ENCODE measurements around the gene GPR55.

DNA sequence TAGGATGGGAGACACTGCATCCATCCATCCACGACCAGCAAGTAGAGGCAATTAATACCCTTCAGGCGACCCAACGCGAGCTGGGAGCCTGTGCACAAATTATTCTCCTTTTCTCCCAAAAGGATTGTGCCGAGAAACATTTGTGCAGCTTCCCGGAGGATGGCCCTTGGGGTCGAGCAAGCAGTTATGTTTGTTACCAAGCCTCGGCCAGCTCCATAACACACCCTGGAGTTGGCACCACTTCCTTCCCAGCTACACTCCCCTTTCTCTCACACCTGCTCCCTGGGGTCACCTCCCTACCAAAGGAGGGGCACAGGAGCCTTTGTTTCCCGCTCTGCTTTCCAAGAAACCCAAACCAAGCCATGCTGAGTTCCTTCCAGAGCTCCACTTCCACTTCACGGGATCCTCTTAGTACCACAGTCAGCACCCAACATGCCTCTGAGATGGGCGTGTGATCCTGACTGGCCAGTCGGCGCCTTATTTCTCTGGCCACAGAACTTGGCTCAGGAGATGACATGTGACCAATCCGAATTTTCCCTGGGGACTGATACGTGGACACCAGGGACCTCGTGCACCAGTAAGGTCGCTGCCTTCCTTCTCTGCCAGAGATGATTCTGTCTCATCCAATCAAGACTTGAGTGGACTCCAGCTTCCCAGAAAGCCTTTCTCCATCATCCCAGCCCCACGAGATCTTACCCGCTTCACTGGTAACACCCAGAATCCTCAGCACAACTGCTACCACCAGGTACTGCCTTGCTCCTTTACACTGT lies 28.5 kb downstream of the GPR55 start:
- TF ChIP-seq CTCF (IDR thresholded peaks at IDR 0.05; ENCODE audit: insufficient read depth, low read length) (no peak), GABPA (IDR thresholded peaks at IDR 0.05; ENCODE audit: low read depth) (no peak)

Data from HL-60 (cell line).